ENCODE results near the gene PCED1A. TPM values are rescaled to one million over a fixed set of nuclear protein-coding genes. Genes with fewer than 3 reads are reported as not detected.

The PCED1A gene
- total and polyA plus RNA-seq, 7 donors, result 8.6 to 28.0 (median 19.8) TPM

GRCh38 chr20:2801286-2801728, 39.1 kb downstream of the PCED1A start:
- Histone ChIP-seq H3K9me3 (no peaks in the 10 kb centered on the region), H3K4me3 (no peak overlapping the region), H3K27me3 (peaks cover 34 to 95% (median 68%) of the 10 kb centered on the region in 3 donors), H3K36me3 (no peaks in the 10 kb centered on the region), H3K27ac (no peak overlapping the region), H3K4me1 (peaks cover 0 to 24% (median 12%) of the 10 kb centered on the region in 4 donors)
- WGBS, 2 donors, result 6 to 8% methylated on average over 13 of the region's 13 CpGs
- no peak for TF ChIP-seq EP300 (IDR thresholded peaks at IDR 0.05)
- TF ChIP-seq, protein P1, sequence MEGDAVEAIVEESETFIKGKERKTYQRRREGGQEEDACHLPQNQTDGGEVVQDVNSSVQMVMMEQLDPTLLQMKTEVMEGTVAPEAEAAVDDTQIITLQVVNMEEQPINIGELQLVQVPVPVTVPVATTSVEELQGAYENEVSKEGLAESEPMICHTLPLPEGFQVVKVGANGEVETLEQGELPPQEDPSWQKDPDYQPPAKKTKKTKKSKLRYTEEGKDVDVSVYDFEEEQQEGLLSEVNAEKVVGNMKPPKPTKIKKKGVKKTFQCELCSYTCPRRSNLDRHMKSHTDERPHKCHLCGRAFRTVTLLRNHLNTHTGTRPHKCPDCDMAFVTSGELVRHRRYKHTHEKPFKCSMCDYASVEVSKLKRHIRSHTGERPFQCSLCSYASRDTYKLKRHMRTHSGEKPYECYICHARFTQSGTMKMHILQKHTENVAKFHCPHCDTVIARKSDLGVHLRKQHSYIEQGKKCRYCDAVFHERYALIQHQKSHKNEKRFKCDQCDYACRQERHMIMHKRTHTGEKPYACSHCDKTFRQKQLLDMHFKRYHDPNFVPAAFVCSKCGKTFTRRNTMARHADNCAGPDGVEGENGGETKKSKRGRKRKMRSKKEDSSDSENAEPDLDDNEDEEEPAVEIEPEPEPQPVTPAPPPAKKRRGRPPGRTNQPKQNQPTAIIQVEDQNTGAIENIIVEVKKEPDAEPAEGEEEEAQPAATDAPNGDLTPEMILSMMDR (IDR thresholded peaks at IDR 0.05), result no peak
- TF ChIP-seq POLR2AphosphoS5 (IDR thresholded peaks at IDR 0.05), result no peak
- no peak for TF ChIP-seq POLR2A (IDR thresholded peaks at IDR 0.05)
- intact Hi-C loops (cut with DNase I), result no loop called here
- DNase-seq, result no peak

GRCh38 chr20:2800521-2801285, 39.8 kb downstream of the PCED1A start, which contains the start of gene CPXM1:
CPXM1 (minus strand) TSS chr20:2800627; CDS start chr20:2800572, 55 bp downstream.
- Histone ChIP-seq H3K9me3 (no peaks in the 10 kb centered on the region), H3K4me1 (peaks cover 0 to 24% (median 12%) of the 10 kb centered on the region in 4 donors), H3K27me3 (peaks cover 31 to 89% (median 62%) of the 10 kb centered on the region in 3 donors), H3K36me3 (no peaks in the 10 kb centered on the region), H3K27ac (no peak within 1 kb of the TSS), H3K4me3 (peak within 1 kb of the TSS in 2 of 4 donors; percentile 29 to 35)
- 2 to 4% methylated on average over 52 of the region's 52 CpGs for WGBS, 2 donors
- intact Hi-C loops (cut with DNase I), result no loop called here
- TF ChIP-seq POLR2AphosphoS5 (IDR thresholded peaks at IDR 0.05) (no peak), POLR2A (IDR thresholded peaks at IDR 0.05) (no peak), EP300 (IDR thresholded peaks at IDR 0.05) (no peak)
- TF ChIP-seq, protein P1 (IDR thresholded peaks at IDR 0.05), result no peak
- DNase-seq, result no peak

DNA sequence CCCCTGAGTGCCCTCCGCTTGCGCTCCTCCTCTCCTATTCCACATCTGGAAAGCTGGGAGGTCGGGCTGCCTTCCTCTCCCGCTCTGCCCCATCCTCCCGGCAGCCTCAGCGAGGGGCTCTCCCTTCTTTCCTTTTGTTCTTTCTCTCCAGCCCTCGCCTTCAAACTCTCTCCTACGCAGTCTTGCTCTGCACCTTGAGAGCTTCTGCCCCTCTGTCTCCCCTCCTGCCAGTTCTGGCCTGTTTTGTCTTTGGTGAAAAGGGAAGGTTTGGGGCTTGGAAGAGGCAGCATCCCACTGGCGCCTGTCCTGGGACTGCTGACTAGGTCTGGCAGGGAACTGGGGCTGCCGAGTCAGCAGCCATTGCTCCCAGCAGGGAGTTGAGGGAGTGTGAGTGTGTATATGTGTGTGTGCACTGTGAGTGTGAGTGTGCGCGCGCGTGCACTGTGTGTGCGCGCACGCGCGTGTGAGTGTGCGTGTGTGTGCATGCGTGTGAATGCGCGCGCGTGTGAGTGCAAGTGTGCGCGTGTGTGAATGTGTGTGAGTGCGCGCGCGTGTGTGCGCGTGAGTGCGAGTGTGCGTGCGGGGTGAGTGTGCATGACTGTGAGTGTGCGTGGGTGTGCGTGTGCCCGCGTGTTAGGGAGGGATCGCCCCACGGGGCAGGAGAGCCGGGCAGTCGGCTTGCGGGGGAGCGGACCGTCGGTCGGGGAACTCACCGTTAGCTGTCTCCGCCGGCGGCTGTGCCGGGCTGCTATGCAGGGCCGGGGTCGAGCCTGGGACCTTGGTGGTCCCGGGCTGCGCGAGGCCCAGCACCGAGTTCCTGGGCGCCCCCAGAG, 40.6 kb downstream of the PCED1A start:
- DNase-seq, result no peak
- TF ChIP-seq EP300 (IDR thresholded peaks at IDR 0.05) (no peak), POLR2AphosphoS5 (IDR thresholded peaks at IDR 0.05) (no peak), POLR2A (IDR thresholded peaks at IDR 0.05) (no peak)
- TF ChIP-seq, protein P1 (IDR thresholded peaks at IDR 0.05), result no peak
- 3 to 6% methylated on average over 61 of the region's 61 CpGs for WGBS, 2 donors
- no peaks in the 10 kb centered on the region for H3K36me3 ChIP-seq
- peak overlapping the region in 2 of 4 donors; percentile 29 to 35 for H3K4me3 ChIP-seq
- peaks cover 23 to 86% (median 54%) of the 10 kb centered on the region in 3 donors for H3K27me3 ChIP-seq
- no peak overlapping the region for H3K27ac ChIP-seq
- no peaks in the 10 kb centered on the region for H3K9me3 ChIP-seq
- intact Hi-C loops (cut with DNase I), result no loop called here
- peaks cover 0 to 21% (median 12%) of the 10 kb centered on the region in 4 donors for H3K4me1 ChIP-seq

DNA sequence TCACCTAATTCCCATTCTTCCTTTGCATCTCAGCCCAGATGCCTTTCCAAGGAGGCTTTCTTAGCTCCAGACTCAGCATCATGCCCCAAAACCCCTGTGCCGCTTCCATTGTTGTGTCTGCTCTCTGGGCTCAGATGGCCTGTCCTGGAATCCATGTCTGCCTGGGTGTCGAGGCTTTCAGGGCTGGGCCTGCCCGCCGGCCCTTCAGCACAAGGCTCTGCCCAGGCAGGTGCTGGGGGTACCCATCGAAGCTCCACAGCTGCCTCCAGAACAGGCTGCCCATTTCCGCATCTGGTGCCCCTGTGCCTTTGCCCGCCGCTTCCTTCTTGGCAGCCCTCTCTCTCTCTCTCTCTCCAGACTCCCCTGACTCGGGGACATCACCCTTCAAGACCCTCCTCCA, 41.2 kb downstream of the PCED1A start:
- peaks cover 22 to 83% (median 48%) of the 10 kb centered on the region in 3 donors for H3K27me3 ChIP-seq
- H3K27ac ChIP-seq, result no peak overlapping the region
- peak overlapping the region in 2 of 4 donors; percentile 29 to 35 for H3K4me3 ChIP-seq
- 42 to 66% methylated on average over 9 of the region's 9 CpGs for WGBS, 2 donors
- H3K4me1 ChIP-seq, result peaks cover 0 to 18% (median 12%) of the 10 kb centered on the region in 4 donors
- intact Hi-C loops (cut with DNase I), result no loop called here
- no peaks in the 10 kb centered on the region for H3K36me3 ChIP-seq
- TF ChIP-seq POLR2AphosphoS5 (IDR thresholded peaks at IDR 0.05) (no peak), POLR2A (IDR thresholded peaks at IDR 0.05) (no peak), EP300 (IDR thresholded peaks at IDR 0.05) (no peak)
- TF ChIP-seq, protein P1 (IDR thresholded peaks at IDR 0.05), result no peak
- no peak for DNase-seq
- no peaks in the 10 kb centered on the region for H3K9me3 ChIP-seq

Data from sigmoid colon (tissue), 7 donors.